GM18508 (cell line): ENCODE measurements around the gene RUNX1.

Experiments used
- ATAC-seq: cut with Tn5 transposase; IDR thresholded peaks from one replicate; pipeline ENCODE4 v1.9.1; 2021; ENCODE audit warnings: moderate number of reproducible peaks; ENCODE audit not compliant: insufficient read depth, unreplicated experiment

The RUNX1 gene

GRCh38 chr21:35048706-35049617, at the start of gene RUNX1:
TSS of gene RUNX1 (minus strand) at chr21:35049302.
- ATAC-seq: peak; percentile 44

- ATAC-seq: no peak
These were observed 48.4 kb upstream of the RUNX1 start for GRCh38 chr21:35097525-35097924.

- no peak for ATAC-seq
These were observed 47.9 kb upstream of the RUNX1 start for GRCh38 chr21:35096959-35097358.

- ATAC-seq: no peak
These were observed 46.8 kb upstream of the RUNX1 start for GRCh38 chr21:35095859-35096291.

- no peak for ATAC-seq
These were observed 44.4 kb upstream of the RUNX1 start for GRCh38 chr21:35093514-35093913.

GRCh38 chr21:35091496-35091895, 42.4 kb upstream of the RUNX1 start:
- ATAC-seq: no peak

- no peak for ATAC-seq
These were observed 41.3 kb upstream of the RUNX1 start for GRCh38 chr21:35090403-35090802.

- no peak for ATAC-seq
These were observed 39.2 kb upstream of the RUNX1 start for GRCh38 chr21:35088319-35088771.

GRCh38 chr21:35086357-35086756, 37.3 kb upstream of the RUNX1 start:
- ATAC-seq: no peak

GRCh38 chr21:35084869-35085268, 35.8 kb upstream of the RUNX1 start:
- ATAC-seq: no peak

- no peak for ATAC-seq
These were observed 34.1 kb upstream of the RUNX1 start for GRCh38 chr21:35083246-35083645.

- ATAC-seq: no peak
These were observed 32.8 kb upstream of the RUNX1 start for GRCh38 chr21:35081861-35082260.

GRCh38 chr21:35079181-35079580, 30.1 kb upstream of the RUNX1 start:
- ATAC-seq: no peak

GRCh38 chr21:35077975-35078374, 28.9 kb upstream of the RUNX1 start:
- no peak for ATAC-seq

GRCh38 chr21:35077466-35077865, 28.4 kb upstream of the RUNX1 start:
- no peak for ATAC-seq

GRCh38 chr21:35075546-35075945, 26.4 kb upstream of the RUNX1 start:
- no peak for ATAC-seq

- ATAC-seq: no peak
These were observed 23.9 kb upstream of the RUNX1 start for GRCh38 chr21:35072960-35073359.

GRCh38 chr21:35072557-35072956, 23.5 kb upstream of the RUNX1 start:
- ATAC-seq: no peak

- ATAC-seq: no peak
These were observed 22.2 kb upstream of the RUNX1 start for GRCh38 chr21:35071347-35071746.

- no peak for ATAC-seq
These were observed 21.3 kb upstream of the RUNX1 start for GRCh38 chr21:35070436-35070835.

- no peak for ATAC-seq
These were observed 17.7 kb upstream of the RUNX1 start for GRCh38 chr21:35066824-35067223.
